ENCODE measurements around the gene MT1B.

MT1B gene

DNA sequence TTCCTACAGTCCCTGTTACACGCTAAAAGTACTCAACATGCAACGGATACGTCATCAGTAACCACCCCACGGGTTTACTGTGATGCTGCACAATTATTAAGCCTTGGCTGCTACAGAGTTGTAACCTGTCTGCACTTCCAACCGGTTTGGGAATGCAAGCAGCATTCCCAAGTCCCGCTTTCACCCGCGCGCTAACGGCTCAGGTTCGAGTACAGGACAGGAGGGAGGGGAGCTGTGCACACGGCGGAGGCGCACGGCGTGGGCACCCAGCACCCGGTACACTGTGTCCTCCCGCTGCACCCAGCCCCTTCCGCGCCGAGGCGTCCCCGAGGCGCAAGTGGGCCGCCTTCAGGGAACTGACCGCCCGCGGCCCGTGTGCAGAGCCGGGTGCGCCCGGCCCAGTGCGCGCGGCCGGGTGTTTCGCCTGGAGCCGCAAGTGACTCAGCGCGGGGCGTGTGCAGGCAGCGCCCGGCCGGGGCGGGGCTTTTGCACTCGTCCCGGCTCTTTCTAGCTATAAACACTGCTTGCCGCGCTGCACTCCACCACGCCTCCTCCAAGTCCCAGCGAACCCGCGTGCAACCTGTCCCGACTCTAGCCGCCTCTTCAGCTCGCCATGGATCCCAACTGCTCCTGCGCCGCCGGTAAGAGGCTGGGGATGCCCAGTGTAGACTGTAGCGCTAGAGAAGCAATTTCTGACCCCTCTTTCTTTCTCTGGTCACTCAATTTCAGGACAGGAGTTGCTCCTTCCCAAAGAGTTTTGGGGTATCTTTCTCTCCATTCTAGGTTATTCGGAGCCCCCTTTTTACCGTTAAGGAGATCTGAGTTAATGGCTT is 43.4 kb upstream of the MT1B start, which contains the start of gene MT2A:
Gene MT2A (plus strand): TSS at position 542 of the 833 bp plus-strand sequence. CDS start 72 bp downstream, at position 614.
- no peaks in the 10 kb centered on the region for H3K27me3 ChIP-seq (ENCODE audit: control insufficient read depth in 1 of 2, insufficient read depth in 1 of 2, low read length in 2 of 2)
- peak within 1 kb of the TSS; percentile 46 for H2AFZ ChIP-seq (ENCODE audit: low read depth, low read length)
- H3K9me3 ChIP-seq (ENCODE audit: control insufficient read depth, low read length) = no peaks in the 10 kb centered on the region
- H3K4me1 ChIP-seq (ENCODE audit: control insufficient read depth, insufficient read depth, low read depth, low read length) = peaks cover 34% of the 10 kb centered on the region
- peak within 1 kb of the TSS; percentile 99 to 100 for H3K4ac ChIP-seq (ENCODE audit: low read depth in 1 of 2, low read length in 2 of 2)
- H2BK15ac ChIP-seq (ENCODE audit: low read depth, poor library complexity, severe bottlenecking) = peak within 1 kb of the TSS; percentile 77
- DNase-seq = peak; percentile 98
- peak within 1 kb of the TSS; percentile 79 for H2BK5ac ChIP-seq (ENCODE audit: low read depth, low read length, poor library complexity, severe bottlenecking)
- peak within 1 kb of the TSS; percentile 59 to 92 for H3K4me3 ChIP-seq (ENCODE audit: insufficient read depth in 1 of 2, low read depth in 1 of 2, low read length in 2 of 2)
- H3K79me1 ChIP-seq (replicated peaks; ENCODE audit: low read length, poor library complexity, severe bottlenecking) = peaks cover 4% of the 10 kb centered on the region
- H4K8ac ChIP-seq (ENCODE audit: low read length) = peak within 1 kb of the TSS; percentile 100
- H3K14ac ChIP-seq (ENCODE audit: low read length in 2 of 2) = peak within 1 kb of the TSS in 1 of 2 experiments; percentile 98
- H2AK5ac ChIP-seq (ENCODE audit: low read length, severe bottlenecking) = peak within 1 kb of the TSS; percentile 34
- H3K23ac ChIP-seq (ENCODE audit: low read length in 2 of 2) = peak within 1 kb of the TSS; percentile 2 to 75
- H3K27ac ChIP-seq (ENCODE audit: low read length, poor library complexity, severe bottlenecking) = peak within 1 kb of the TSS; percentile 99
- peak within 1 kb of the TSS; percentile 97 to 99 for H2BK12ac ChIP-seq (ENCODE audit: low read length in 2 of 2)
- H3K36me3 ChIP-seq (ENCODE audit: control insufficient read depth in 1 of 2, insufficient read depth in 2 of 2, low read depth in 1 of 2, low read length in 2 of 2) = no peaks in the 10 kb centered on the region
- peak within 1 kb of the TSS; percentile 91 for H3K9ac ChIP-seq (ENCODE audit: low read length)
- peak within 1 kb of the TSS; percentile 100 for H4K91ac ChIP-seq (ENCODE audit: low read length)
- H3K18ac ChIP-seq (ENCODE audit: low read depth in 1 of 2, low read length in 2 of 2) = peak within 1 kb of the TSS; percentile 96 to 100
- 5% methylated on average over 57 of the region's 62 CpGs for WGBS
- peak within 1 kb of the TSS; percentile 88 for H2BK120ac ChIP-seq (ENCODE audit: low read depth, low read length)
- peak within 1 kb of the TSS; percentile 79 for H3K4me2 ChIP-seq (ENCODE audit: low read length, poor library complexity, severe bottlenecking)

DNA sequence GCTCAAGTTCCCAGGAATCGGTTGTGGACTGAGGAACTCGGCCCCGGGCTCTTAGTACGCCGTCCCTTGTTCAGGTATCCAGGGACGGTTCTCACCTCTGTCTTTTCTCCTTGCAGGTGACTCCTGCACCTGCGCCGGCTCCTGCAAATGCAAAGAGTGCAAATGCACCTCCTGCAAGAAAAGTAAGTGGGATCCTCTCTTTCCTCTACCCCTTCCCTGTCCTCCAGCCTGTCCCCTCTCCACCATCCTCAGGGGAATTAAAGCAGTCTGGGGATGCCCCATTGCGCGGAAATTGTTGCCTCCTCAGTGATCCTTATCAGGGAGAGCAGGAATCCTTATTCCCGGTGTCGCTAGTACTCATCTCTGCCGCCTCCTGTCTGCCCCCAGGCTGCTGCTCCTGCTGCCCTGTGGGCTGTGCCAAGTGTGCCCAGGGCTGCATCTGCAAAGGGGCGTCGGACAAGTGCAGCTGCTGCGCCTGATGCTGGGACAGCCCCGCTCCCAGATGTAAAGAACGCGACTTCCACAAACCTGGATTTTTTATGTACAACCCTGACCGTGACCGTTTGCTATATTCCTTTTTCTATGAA is 42.7 kb upstream of the MT1B start:
- Histone ChIP-seq H3K4ac (ENCODE audit: low read depth in 1 of 2, low read length in 2 of 2) (peak overlapping the region; percentile 24 to 46), H3K27ac (ENCODE audit: low read length, poor library complexity, severe bottlenecking) (peak overlapping the region; percentile 94), H3K79me1 (replicated peaks; ENCODE audit: low read length, poor library complexity, severe bottlenecking) (peaks cover 4% of the 10 kb centered on the region), H3K9ac (ENCODE audit: low read length) (peak overlapping the region; percentile 91), H3K23ac (ENCODE audit: low read length in 2 of 2) (no peak overlapping the region), H2BK12ac (ENCODE audit: low read length in 2 of 2) (peak overlapping the region in 1 of 2 experiments; percentile 45), H3K4me3 (ENCODE audit: insufficient read depth in 1 of 2, low read depth in 1 of 2, low read length in 2 of 2) (peak overlapping the region; percentile 59 to 92), H4K8ac (ENCODE audit: low read length) (peak overlapping the region; percentile 52), H2BK15ac (ENCODE audit: low read depth, poor library complexity, severe bottlenecking) (peak overlapping the region; percentile 77), H4K91ac (ENCODE audit: low read length) (peak overlapping the region; percentile 81), H3K18ac (ENCODE audit: low read depth in 1 of 2, low read length in 2 of 2) (peak overlapping the region; percentile 54 to 85), H3K27me3 (ENCODE audit: control insufficient read depth in 1 of 2, insufficient read depth in 1 of 2, low read length in 2 of 2) (no peaks in the 10 kb centered on the region), H3K14ac (ENCODE audit: low read length in 2 of 2) (peak overlapping the region in 1 of 2 experiments; percentile 68), H2AFZ (ENCODE audit: low read depth, low read length) (no peak overlapping the region), H2BK120ac (ENCODE audit: low read depth, low read length) (no peak overlapping the region), H3K36me3 (ENCODE audit: control insufficient read depth in 1 of 2, insufficient read depth in 2 of 2, low read depth in 1 of 2, low read length in 2 of 2) (no peaks in the 10 kb centered on the region), H2AK5ac (ENCODE audit: low read length, severe bottlenecking) (no peak overlapping the region), H3K9me3 (ENCODE audit: control insufficient read depth, low read length) (no peaks in the 10 kb centered on the region), H3K4me2 (ENCODE audit: low read length, poor library complexity, severe bottlenecking) (peak overlapping the region; percentile 79), H3K4me1 (ENCODE audit: control insufficient read depth, insufficient read depth, low read depth, low read length) (peaks cover 34% of the 10 kb centered on the region), H2BK5ac (ENCODE audit: low read depth, low read length, poor library complexity, severe bottlenecking) (no peak overlapping the region)
- WGBS = 6% methylated on average over 21 of the region's 21 CpGs
- DNase-seq = peak; percentile 38

DNA sequence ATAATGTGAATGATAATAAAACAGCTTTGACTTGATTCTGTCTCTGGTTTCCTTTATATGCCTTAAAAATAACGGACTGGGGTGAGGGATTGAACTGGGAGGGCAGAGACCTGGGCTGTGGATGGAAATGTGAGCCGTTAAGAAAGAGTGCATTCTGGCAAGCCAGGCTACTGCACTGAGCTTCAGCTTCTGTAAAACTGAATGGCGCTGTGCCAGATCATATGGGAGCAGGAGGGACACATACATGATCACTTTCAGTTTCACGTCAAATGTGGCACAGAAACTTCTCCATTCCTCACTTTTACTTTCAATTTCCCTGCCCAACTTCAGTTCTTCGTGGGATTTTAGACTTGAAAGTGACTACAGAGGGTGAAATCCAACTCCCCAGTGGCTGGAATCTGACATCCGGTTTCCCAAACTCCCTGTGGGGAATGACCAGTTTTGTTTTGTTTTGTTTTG is 42.2 kb upstream of the MT1B start:
- Histone ChIP-seq H2BK120ac (ENCODE audit: low read depth, low read length) (no peak overlapping the region), H2BK15ac (ENCODE audit: low read depth, poor library complexity, severe bottlenecking) (no peak overlapping the region), H3K9ac (ENCODE audit: low read length) (peak overlapping the region; percentile 91), H3K18ac (ENCODE audit: low read depth in 1 of 2, low read length in 2 of 2) (peak overlapping the region; percentile 84 to 88), H3K79me1 (replicated peaks; ENCODE audit: low read length, poor library complexity, severe bottlenecking) (peaks cover 4% of the 10 kb centered on the region), H2BK12ac (ENCODE audit: low read length in 2 of 2) (no peak overlapping the region), H3K4me2 (ENCODE audit: low read length, poor library complexity, severe bottlenecking) (peak overlapping the region; percentile 79), H3K4me3 (ENCODE audit: insufficient read depth in 1 of 2, low read depth in 1 of 2, low read length in 2 of 2) (peak overlapping the region in 1 of 2 experiments; percentile 92), H2AFZ (ENCODE audit: low read depth, low read length) (no peak overlapping the region), H2BK5ac (ENCODE audit: low read depth, low read length, poor library complexity, severe bottlenecking) (no peak overlapping the region), H3K23ac (ENCODE audit: low read length in 2 of 2) (no peak overlapping the region), H3K14ac (ENCODE audit: low read length in 2 of 2) (no peak overlapping the region), H3K27ac (ENCODE audit: low read length, poor library complexity, severe bottlenecking) (peak overlapping the region; percentile 94), H4K8ac (ENCODE audit: low read length) (peak overlapping the region; percentile 16), H3K27me3 (ENCODE audit: control insufficient read depth in 1 of 2, insufficient read depth in 1 of 2, low read length in 2 of 2) (no peaks in the 10 kb centered on the region), H2AK5ac (ENCODE audit: low read length, severe bottlenecking) (no peak overlapping the region), H3K36me3 (ENCODE audit: control insufficient read depth in 1 of 2, insufficient read depth in 2 of 2, low read depth in 1 of 2, low read length in 2 of 2) (no peaks in the 10 kb centered on the region), H3K4ac (ENCODE audit: low read depth in 1 of 2, low read length in 2 of 2) (peak overlapping the region in 1 of 2 experiments; percentile 90), H3K9me3 (ENCODE audit: control insufficient read depth, low read length) (no peaks in the 10 kb centered on the region), H3K4me1 (ENCODE audit: control insufficient read depth, insufficient read depth, low read depth, low read length) (peaks cover 34% of the 10 kb centered on the region), H4K91ac (ENCODE audit: low read length) (no peak overlapping the region)
- peak; percentile 98 for DNase-seq
- 0% methylated on average over 4 of the region's 6 CpGs for WGBS
